ENCODE measurements around the gene CRAT.

The CRAT gene

DNA sequence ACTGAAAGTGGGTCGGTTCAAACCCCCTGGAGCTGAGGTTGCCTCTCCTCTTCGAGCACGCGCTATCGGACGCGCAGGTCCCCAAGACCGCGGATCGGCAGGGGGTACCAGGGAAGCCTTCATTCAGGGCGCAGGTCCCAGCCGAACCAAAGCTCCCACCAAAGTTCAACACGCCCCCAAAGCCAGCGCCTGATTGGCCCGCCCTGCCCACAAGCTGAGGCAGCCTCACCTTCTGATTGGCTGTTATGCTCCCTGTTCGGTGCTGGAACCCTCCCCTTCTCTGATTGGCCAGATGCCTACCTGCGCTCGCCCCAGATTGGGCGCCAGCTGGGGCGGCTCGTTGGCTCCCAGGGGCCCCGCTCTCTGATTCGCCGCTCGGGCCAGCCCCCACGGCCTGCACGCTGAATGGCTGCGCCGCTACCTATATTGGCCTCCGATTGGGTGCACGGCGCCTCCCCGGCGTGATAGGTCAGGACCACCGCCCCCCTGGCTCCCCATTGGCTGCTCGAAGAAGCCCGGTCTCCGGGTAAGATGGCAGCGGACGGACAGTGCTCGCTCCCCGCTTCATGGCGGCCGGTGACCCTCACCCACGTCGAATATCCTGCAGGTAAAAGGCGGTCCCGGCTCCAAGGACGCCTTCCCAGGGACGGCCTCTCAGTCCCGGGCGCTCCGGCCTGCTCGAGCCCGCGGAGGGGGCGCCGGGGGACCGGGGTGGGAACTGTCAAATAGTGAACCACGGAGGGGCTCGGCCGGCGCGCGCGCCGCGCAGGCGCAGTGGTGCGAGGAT, 29.8 kb downstream of the CRAT start, which contains the start of gene DOLPP1:
TSS of gene DOLPP1 (plus strand) at position 511 of the 787 bp plus-strand sequence. CDS start at position 532, 21 bp downstream.
- Histone ChIP-seq H3K36me3 (ENCODE audit: insufficient read depth, low read length) (peaks cover 10% of the 10 kb centered on the region), H3K4me1 (ENCODE audit: insufficient read depth, low read length) (peaks cover 6% of the 10 kb centered on the region; the same call in 1 of the 2 replicates), H3K4me3 (ENCODE audit: low read length) (peak within 1 kb of the TSS; percentile 82), H3K27ac (ENCODE audit: low read depth, low read length) (peak within 1 kb of the TSS; percentile 92), H3K27me3 (ENCODE audit: insufficient read depth, low read length) (no peaks in the 10 kb centered on the region), H3K9ac (ENCODE audit: low read depth, low read length) (peak within 1 kb of the TSS; percentile 85), H3K9me3 (ENCODE audit: insufficient read depth, low read depth, low read length) (no peaks in the 10 kb centered on the region)
- WGBS = under 1% methylated on average over 70 of the region's 70 CpGs

DNA sequence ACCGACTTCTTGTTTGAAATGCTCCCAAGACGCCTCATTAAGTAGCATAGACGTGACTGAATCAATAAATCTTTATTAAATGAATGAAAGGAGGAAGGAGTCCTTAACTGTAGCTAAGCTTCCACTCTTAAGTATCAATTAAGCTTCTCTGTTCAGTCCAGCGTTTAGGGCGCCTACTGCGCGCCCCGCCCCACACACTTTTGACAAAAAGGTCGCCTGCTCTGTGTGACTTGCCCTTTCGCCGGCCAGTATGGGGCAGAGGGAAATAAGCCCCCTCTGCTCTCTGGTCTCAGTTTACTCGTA, 30.3 kb downstream of the CRAT start:
- Histone ChIP-seq H3K27ac (ENCODE audit: low read depth, low read length) (0 out of 2 replicates have a peak overlapping the region, but pooled peaks have one; percentile 36), H3K4me1 (ENCODE audit: insufficient read depth, low read length) (peaks cover 6% of the 10 kb centered on the region; the same call in 1 of the 2 replicates), H3K4me3 (ENCODE audit: low read length) (peak overlapping the region; percentile 82), H3K9ac (ENCODE audit: low read depth, low read length) (peak overlapping the region; percentile 53), H3K27me3 (ENCODE audit: insufficient read depth, low read length) (no peaks in the 10 kb centered on the region), H3K9me3 (ENCODE audit: insufficient read depth, low read depth, low read length) (no peaks in the 10 kb centered on the region), H3K36me3 (ENCODE audit: insufficient read depth, low read length) (peaks cover 5% of the 10 kb centered on the region; the same call in 1 of the 2 replicates)
- WGBS = 7% methylated on average over 12 of the region's 12 CpGs

DNA sequence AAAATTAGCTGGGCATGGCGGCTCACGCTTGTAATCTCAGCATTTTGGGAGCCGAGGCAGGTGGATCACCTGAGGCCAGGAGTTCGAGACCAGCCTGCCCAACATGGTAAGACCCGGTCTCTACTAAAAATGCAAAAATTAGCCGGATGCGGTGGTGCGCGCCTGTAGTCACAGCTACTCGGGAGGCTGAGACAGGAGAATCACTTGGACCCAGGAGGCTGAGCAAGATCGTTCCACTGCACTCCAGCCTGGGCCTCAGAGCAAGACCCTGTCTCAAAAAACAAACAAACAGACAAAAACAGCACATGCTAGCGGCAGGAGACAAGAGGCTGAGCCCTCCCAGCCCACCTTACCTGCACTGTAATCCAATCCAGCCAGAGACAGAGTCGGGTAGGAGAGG, 30.8 kb downstream of the CRAT start:
- Histone ChIP-seq H3K4me1 (ENCODE audit: insufficient read depth, low read length) (peaks cover 6% of the 10 kb centered on the region; the same call in 1 of the 2 replicates), H3K27me3 (ENCODE audit: insufficient read depth, low read length) (no peaks in the 10 kb centered on the region), H3K36me3 (ENCODE audit: insufficient read depth, low read length) (peaks cover under 1% of the 10 kb centered on the region; the same call in 1 of the 2 replicates), H3K4me3 (ENCODE audit: low read length) (peak overlapping the region; percentile 82), H3K27ac (ENCODE audit: low read depth, low read length) (no peak overlapping the region), H3K9me3 (ENCODE audit: insufficient read depth, low read depth, low read length) (no peaks in the 10 kb centered on the region), H3K9ac (ENCODE audit: low read depth, low read length) (peak overlapping the region; percentile 53; the same call in 1 of the 2 replicates)
- WGBS = 89% methylated on average over 12 of the region's 13 CpGs

DNA sequence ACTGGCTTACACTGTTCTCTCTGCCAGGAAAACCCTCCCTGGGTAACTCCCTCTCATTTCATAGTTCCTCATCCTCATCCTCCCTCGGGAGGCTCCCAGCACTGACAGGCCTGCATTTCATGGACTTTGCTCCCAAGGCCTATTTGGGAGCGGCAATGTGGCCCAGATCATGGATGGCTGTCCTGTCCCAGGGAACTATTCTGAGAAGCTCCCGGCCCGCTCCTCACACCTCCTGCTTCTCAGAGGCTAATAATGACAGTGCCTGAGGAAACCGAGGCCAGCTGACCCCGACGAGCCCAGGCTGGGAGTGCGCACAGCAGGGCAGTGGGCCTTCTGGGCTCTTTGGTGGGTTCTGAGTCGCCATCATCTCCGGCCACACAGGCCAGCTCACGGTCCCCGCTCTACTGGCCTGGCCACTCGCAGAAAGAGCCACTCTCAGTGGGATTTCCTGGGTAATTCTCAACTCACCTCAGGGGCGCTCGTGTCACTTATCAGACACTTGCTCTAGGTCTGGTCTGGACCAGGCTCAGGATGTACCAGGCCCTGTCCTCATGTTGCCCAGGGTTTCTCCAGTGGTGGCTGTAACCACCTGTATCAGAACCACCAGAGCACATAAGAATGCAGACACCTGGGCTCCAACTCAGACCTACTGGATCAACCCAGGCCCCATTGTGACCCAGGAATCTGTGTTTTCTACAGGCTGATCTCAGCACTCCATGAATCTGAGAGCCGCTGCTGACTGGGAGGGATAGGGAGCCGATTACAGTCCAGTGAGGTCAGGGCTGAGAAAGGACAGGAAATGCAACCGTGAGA, 31.7 kb downstream of the CRAT start:
- Histone ChIP-seq H3K27me3 (ENCODE audit: insufficient read depth, low read length) (no peaks in the 10 kb centered on the region), H3K4me1 (ENCODE audit: insufficient read depth, low read length) (peaks cover 6% of the 10 kb centered on the region; the same call in 1 of the 2 replicates), H3K27ac (ENCODE audit: low read depth, low read length) (no peak overlapping the region), H3K4me3 (ENCODE audit: low read length) (no peak overlapping the region), H3K36me3 (ENCODE audit: insufficient read depth, low read length) (no peaks in the 10 kb centered on the region), H3K9me3 (ENCODE audit: insufficient read depth, low read depth, low read length) (no peaks in the 10 kb centered on the region), H3K9ac (ENCODE audit: low read depth, low read length) (no peak overlapping the region)
- WGBS = 90% methylated on average over 18 of the region's 18 CpGs

DNA sequence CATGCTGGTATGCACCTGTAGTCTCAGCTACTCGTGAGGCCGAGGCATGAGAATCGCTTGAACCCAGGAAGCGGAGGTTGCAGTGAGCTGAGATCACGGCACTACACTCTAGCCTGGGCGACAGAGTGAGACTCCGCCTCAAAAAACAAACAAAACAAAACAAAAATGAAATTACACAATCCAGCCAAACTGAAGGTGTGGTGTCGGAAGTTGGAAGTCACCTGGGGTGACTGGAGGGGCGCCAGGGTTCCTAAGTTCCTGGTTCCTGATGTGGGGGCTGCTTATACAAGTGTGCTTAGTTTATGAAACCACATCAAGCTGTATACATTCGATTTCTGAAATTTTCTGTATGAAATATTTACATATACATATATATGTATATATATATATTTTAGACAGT, 33.4 kb downstream of the CRAT start:
- H3K27ac ChIP-seq (ENCODE audit: low read depth, low read length) = no peak overlapping the region
- H3K4me3 ChIP-seq (ENCODE audit: low read length) = no peak overlapping the region
- H3K4me1 ChIP-seq (ENCODE audit: insufficient read depth, low read length) = peaks cover 9% of the 10 kb centered on the region; the same call in 1 of the 2 replicates
- WGBS = 96% methylated on average over 8 of the region's 10 CpGs
- H3K9me3 ChIP-seq (ENCODE audit: insufficient read depth, low read depth, low read length) = no peaks in the 10 kb centered on the region
- H3K27me3 ChIP-seq (ENCODE audit: insufficient read depth, low read length) = no peaks in the 10 kb centered on the region
- H3K36me3 ChIP-seq (ENCODE audit: insufficient read depth, low read length) = no peaks in the 10 kb centered on the region
- H3K9ac ChIP-seq (ENCODE audit: low read depth, low read length) = no peak overlapping the region

DNA sequence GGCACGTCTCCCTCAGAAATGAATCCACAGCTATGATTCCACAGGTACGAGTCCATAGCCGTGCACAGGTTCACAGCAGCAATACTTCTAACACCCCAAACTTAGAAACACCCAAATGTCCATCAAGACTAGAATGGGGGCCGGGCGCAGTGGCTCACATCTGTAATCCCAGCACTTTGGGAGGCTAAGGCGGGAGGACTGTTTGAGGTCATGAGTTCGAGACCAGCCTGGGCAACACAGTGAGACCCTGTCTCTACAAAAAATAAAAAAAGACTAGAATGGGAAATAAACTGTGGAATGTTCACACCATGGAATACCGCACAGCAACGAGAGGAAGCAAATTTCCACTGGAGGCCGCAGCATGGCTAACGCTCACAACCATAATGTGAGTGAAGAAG, 34.0 kb downstream of the CRAT start:
- H3K27me3 ChIP-seq (ENCODE audit: insufficient read depth, low read length) = no peaks in the 10 kb centered on the region
- H3K9me3 ChIP-seq (ENCODE audit: insufficient read depth, low read depth, low read length) = no peaks in the 10 kb centered on the region
- H3K9ac ChIP-seq (ENCODE audit: low read depth, low read length) = no peak overlapping the region
- H3K4me3 ChIP-seq (ENCODE audit: low read length) = no peak overlapping the region
- no peak overlapping the region for H3K27ac ChIP-seq (ENCODE audit: low read depth, low read length)
- 95% methylated on average over 11 of the region's 11 CpGs for WGBS
- H3K4me1 ChIP-seq (ENCODE audit: insufficient read depth, low read length) = peaks cover 10% of the 10 kb centered on the region
- H3K36me3 ChIP-seq (ENCODE audit: insufficient read depth, low read length) = no peaks in the 10 kb centered on the region

DNA sequence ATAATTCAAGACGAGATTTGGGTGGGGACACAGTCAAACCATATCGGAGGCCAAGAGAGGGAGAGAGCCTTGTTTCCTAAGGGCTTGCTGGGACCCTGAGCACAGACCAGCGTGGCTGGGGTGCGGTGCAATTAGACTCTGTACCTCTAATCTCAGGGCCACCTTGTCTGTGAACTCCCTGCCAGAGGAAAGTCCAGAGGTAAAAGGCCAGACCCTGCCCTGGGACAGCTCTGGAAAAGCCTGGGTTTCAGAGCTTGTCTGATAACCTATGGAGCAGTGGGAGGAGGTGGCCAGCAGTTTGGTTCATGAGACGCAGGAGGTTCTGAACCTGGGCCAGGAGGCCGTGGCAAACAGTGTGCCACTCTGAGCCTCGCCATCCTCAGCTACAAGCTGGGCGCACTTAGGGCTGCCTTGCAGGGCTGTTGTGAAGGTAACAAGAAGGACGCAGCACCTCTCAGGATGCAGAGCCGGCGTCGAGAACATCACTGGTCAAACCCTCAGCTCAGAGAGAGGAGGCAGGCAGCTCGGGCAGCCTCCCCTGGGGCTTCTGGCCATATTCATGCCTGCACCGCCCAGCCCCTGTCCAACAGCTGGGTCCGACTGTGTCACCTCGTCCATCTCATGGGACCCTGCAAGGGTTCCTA, 34.5 kb downstream of the CRAT start:
- Histone ChIP-seq H3K36me3 (ENCODE audit: insufficient read depth, low read length) (no peaks in the 10 kb centered on the region), H3K9ac (ENCODE audit: low read depth, low read length) (no peak overlapping the region), H3K4me1 (ENCODE audit: insufficient read depth, low read length) (peaks cover 13% of the 10 kb centered on the region), H3K27ac (ENCODE audit: low read depth, low read length) (no peak overlapping the region), H3K27me3 (ENCODE audit: insufficient read depth, low read length) (no peaks in the 10 kb centered on the region), H3K9me3 (ENCODE audit: insufficient read depth, low read depth, low read length) (no peaks in the 10 kb centered on the region), H3K4me3 (ENCODE audit: low read length) (no peak overlapping the region)
- 92% methylated on average over 16 of the region's 16 CpGs for WGBS

DNA sequence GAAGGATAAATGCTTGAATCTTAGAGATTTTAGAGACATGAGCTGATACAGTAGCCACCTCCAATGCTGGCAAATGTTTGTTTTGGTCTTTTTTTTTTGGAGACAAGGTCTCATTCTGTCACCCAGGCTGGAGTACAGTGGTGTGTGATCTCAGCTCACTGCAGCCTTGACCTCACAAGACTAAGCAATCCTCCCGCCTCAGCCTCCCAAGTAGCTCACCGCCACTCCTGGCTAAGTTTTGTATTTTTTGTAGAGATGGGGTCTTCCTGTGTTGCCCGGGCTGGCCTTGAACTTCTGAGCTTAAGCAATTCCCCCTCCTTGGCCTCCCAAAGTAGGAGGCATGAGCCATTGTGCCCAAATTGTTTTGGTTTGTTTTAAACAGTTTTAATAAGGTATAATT, 36.5 kb downstream of the CRAT start:
- Histone ChIP-seq H3K36me3 (ENCODE audit: insufficient read depth, low read length) (peaks cover 7% of the 10 kb centered on the region), H3K27me3 (ENCODE audit: insufficient read depth, low read length) (no peaks in the 10 kb centered on the region), H3K4me1 (ENCODE audit: insufficient read depth, low read length) (peaks cover 15% of the 10 kb centered on the region), H3K27ac (ENCODE audit: low read depth, low read length) (no peak overlapping the region), H3K4me3 (ENCODE audit: low read length) (no peak overlapping the region), H3K9ac (ENCODE audit: low read depth, low read length) (no peak overlapping the region), H3K9me3 (ENCODE audit: insufficient read depth, low read depth, low read length) (no peaks in the 10 kb centered on the region)
- 100% methylated on average over 2 of the region's 3 CpGs for WGBS

DNA sequence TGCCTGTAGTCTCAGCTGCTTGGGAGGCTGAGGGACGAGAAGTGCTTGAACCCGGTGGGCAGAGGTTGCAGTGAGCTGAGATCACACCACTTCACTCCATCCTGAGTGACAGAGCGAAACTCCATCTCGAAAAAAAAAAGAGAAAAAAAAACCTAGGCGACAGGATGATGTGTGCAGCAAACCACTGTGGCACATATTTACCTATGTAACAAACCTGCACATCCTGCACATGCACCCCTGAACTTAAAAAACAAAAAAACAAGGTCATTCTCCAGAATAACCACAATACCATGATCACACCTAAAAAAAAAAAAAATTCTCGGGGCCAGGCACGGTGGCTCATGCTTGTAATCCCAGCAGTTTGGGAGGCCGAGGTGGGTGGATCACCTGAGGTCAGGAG, 37.2 kb downstream of the CRAT start:
- 95% methylated on average over 8 of the region's 8 CpGs for WGBS
- no peaks in the 10 kb centered on the region for H3K9me3 ChIP-seq (ENCODE audit: insufficient read depth, low read depth, low read length)
- H3K4me3 ChIP-seq (ENCODE audit: low read length) = no peak overlapping the region
- peaks cover 15% of the 10 kb centered on the region for H3K4me1 ChIP-seq (ENCODE audit: insufficient read depth, low read length)
- no peak overlapping the region for H3K9ac ChIP-seq (ENCODE audit: low read depth, low read length)
- peaks cover 10% of the 10 kb centered on the region for H3K36me3 ChIP-seq (ENCODE audit: insufficient read depth, low read length)
- no peaks in the 10 kb centered on the region for H3K27me3 ChIP-seq (ENCODE audit: insufficient read depth, low read length)
- no peak overlapping the region for H3K27ac ChIP-seq (ENCODE audit: low read depth, low read length)

DNA sequence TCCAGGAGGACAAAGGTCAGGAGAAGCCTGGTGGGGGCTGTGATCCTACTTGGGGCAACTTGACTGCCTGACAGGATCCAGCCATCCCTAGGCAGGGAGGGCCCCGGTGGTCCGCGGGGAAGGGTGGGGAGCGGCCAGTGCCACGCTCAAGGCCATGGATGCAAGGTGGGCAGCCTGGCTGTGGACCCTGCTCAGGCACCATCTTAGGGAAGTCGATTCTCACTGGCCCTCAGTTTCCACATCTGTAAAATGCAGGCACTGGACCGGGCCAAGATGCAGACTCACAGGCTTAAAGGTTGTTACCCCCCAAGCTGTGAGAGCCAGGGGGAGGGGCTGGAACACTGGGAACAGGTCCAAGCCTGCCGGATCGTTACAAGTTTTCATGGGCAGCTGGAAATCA, 38.4 kb downstream of the CRAT start:
- 48% methylated on average over 9 of the region's 9 CpGs for WGBS
- Histone ChIP-seq H3K27ac (ENCODE audit: low read depth, low read length) (peak overlapping the region; percentile 74; the same call in 1 of the 2 replicates), H3K9ac (ENCODE audit: low read depth, low read length) (no peak overlapping the region; the same call in 1 of the 2 replicates), H3K36me3 (ENCODE audit: insufficient read depth, low read length) (peaks cover 18% of the 10 kb centered on the region), H3K27me3 (ENCODE audit: insufficient read depth, low read length) (no peaks in the 10 kb centered on the region), H3K9me3 (ENCODE audit: insufficient read depth, low read depth, low read length) (no peaks in the 10 kb centered on the region), H3K4me1 (ENCODE audit: insufficient read depth, low read length) (peaks cover 15% of the 10 kb centered on the region), H3K4me3 (ENCODE audit: low read length) (peak overlapping the region; percentile 20; the same call in 1 of the 2 replicates)
